Muscle layer of duodenum (tissue), 2 donors: ENCODE results near the gene VPS11.

ENCODE experiments used
- H3K27ac ChIP-seq: one replicate; pipeline ENCODE4 v1.7.0; 2013; ENCODE audit warnings: mild to moderate bottlenecking, low read length
- H3K27me3 ChIP-seq: one replicate; pipeline ENCODE4 v1.7.0; 2013; ENCODE audit warnings: low read depth, mild to moderate bottlenecking, control low read depth, low read length
- H3K36me3 ChIP-seq, 2 donors: one replicate each; pipeline ENCODE4 v1.7.0; 2013; ENCODE audit warnings: low read length in 2 of 2, control low read depth in 1 of 2, mild to moderate bottlenecking in 1 of 2; ENCODE audit not compliant: insufficient read depth in 2 of 2, control insufficient read depth in 1 of 2
- H3K4me1 ChIP-seq, 2 donors: one replicate each; pipeline ENCODE4 v1.7.0; 2013; ENCODE audit warnings: low read length in 2 of 2, mild to moderate bottlenecking in 2 of 2, control low read depth in 1 of 2, moderate library complexity in 1 of 2; ENCODE audit not compliant: insufficient read depth in 2 of 2, control insufficient read depth in 1 of 2
- H3K4me3 ChIP-seq, 2 donors: one replicate each; pipeline ENCODE4 v1.7.0; 2013; ENCODE audit warnings: low read length in 2 of 2, low read depth in 1 of 2, mild to moderate bottlenecking in 1 of 2
- H3K9me3 ChIP-seq, 2 donors: one replicate each; pipeline ENCODE4 v1.7.0; 2013; ENCODE audit warnings: low read length in 2 of 2, control low read depth in 1 of 2, mild to moderate bottlenecking in 1 of 2; ENCODE audit not compliant: control insufficient read depth in 1 of 2
- donor health status: healthy.

Gene VPS11

GRCh38 chr11:119108146-119108856 is 40.7 kb downstream of the VPS11 start:
- Histone ChIP-seq H3K4me3 (peak overlapping the region; percentile 88 to 94), H3K27me3 (no peaks in the 10 kb centered on the region), H3K4me1 (peaks cover 24 to 30% of the 10 kb centered on the region in 2 donors), H3K27ac (peak overlapping the region; percentile 43), H3K36me3 (peaks cover 13 to 29% of the 10 kb centered on the region in 2 donors), H3K9me3 (no peaks in the 10 kb centered on the region)

GRCh38 chr11:119108857-119109221 is 41.2 kb downstream of the VPS11 start:
- Histone ChIP-seq H3K27ac (no peak overlapping the region), H3K4me3 (peak overlapping the region; percentile 88 to 94), H3K36me3 (peaks cover 18 to 34% of the 10 kb centered on the region in 2 donors), H3K9me3 (no peaks in the 10 kb centered on the region), H3K4me1 (peaks cover 24 to 30% of the 10 kb centered on the region in 2 donors), H3K27me3 (no peaks in the 10 kb centered on the region)

- Histone ChIP-seq H3K27ac (no peak overlapping the region), H3K36me3 (peaks cover 24 to 43% of the 10 kb centered on the region in 2 donors), H3K4me3 (no peak overlapping the region)
These were observed 42.2 kb downstream of the VPS11 start for GRCh38 chr11:119109843-119110242.

GRCh38 chr11:119110439-119110838 is 42.8 kb downstream of the VPS11 start:
- Histone ChIP-seq H3K27me3 (no peaks in the 10 kb centered on the region), H3K9me3 (no peaks in the 10 kb centered on the region), H3K27ac (no peak overlapping the region), H3K4me3 (no peak overlapping the region), H3K4me1 (peaks cover 24 to 30% of the 10 kb centered on the region in 2 donors), H3K36me3 (peaks cover 26 to 43% of the 10 kb centered on the region in 2 donors)

More at GRCh38 chr11:119109843-119110242, 42.2 kb downstream of the VPS11 start:
- Histone ChIP-seq H3K4me1 (peaks cover 24 to 30% of the 10 kb centered on the region in 2 donors), H3K9me3 (no peaks in the 10 kb centered on the region), H3K27me3 (no peaks in the 10 kb centered on the region)

- no peaks in the 10 kb centered on the region for H3K27me3 ChIP-seq
- no peak overlapping the region for H3K27ac ChIP-seq
- peaks cover 35 to 48% of the 10 kb centered on the region in 2 donors for H3K36me3 ChIP-seq
- H3K4me1 ChIP-seq: peaks cover 22 to 23% of the 10 kb centered on the region in 2 donors
- H3K4me3 ChIP-seq: no peak overlapping the region
- H3K9me3 ChIP-seq: no peaks in the 10 kb centered on the region
These were observed 43.8 kb downstream of the VPS11 start for GRCh38 chr11:119111361-119111925.

GRCh38 chr11:119112314-119113020 is 44.8 kb downstream of the VPS11 start:
- H3K4me1 ChIP-seq: peaks cover 17 to 18% of the 10 kb centered on the region in 2 donors
- H3K27me3 ChIP-seq: no peaks in the 10 kb centered on the region
- H3K4me3 ChIP-seq: no peak overlapping the region
- H3K36me3 ChIP-seq: peaks cover 36 to 48% of the 10 kb centered on the region in 2 donors
- H3K9me3 ChIP-seq: no peaks in the 10 kb centered on the region
- H3K27ac ChIP-seq: no peak overlapping the region

- no peak overlapping the region for H3K27ac ChIP-seq
- H3K36me3 ChIP-seq: peaks cover 36 to 48% of the 10 kb centered on the region in 2 donors
- H3K9me3 ChIP-seq: no peaks in the 10 kb centered on the region
- no peaks in the 10 kb centered on the region for H3K27me3 ChIP-seq
- no peak overlapping the region for H3K4me3 ChIP-seq
- H3K4me1 ChIP-seq: peaks cover 7 to 11% of the 10 kb centered on the region in 2 donors
These were observed 46.1 kb downstream of the VPS11 start for GRCh38 chr11:119113716-119114115.

GRCh38 chr11:119114351-119114750 is 46.7 kb downstream of the VPS11 start:
- Histone ChIP-seq H3K27me3 (no peaks in the 10 kb centered on the region), H3K9me3 (no peaks in the 10 kb centered on the region), H3K4me1 (peaks cover under 1 to 4% of the 10 kb centered on the region in 2 donors), H3K4me3 (no peak overlapping the region), H3K36me3 (peaks cover 36 to 48% of the 10 kb centered on the region in 2 donors), H3K27ac (no peak overlapping the region)

- Histone ChIP-seq H3K36me3 (peaks cover 36 to 46% of the 10 kb centered on the region in 2 donors), H3K4me1 (peaks cover 0 to 4% of the 10 kb centered on the region in 2 donors), H3K4me3 (peak overlapping the region in 1 of 2 donors; percentile 0), H3K27me3 (no peaks in the 10 kb centered on the region), H3K9me3 (no peaks in the 10 kb centered on the region), H3K27ac (peak overlapping the region; percentile 60)
These were observed 48.0 kb downstream of the VPS11 start for GRCh38 chr11:119115484-119116234.

GRCh38 chr11:119116235-119116594 is 48.6 kb downstream of the VPS11 start:
- Histone ChIP-seq H3K4me1 (peaks cover 0 to 7% of the 10 kb centered on the region in 2 donors), H3K27ac (no peak overlapping the region), H3K9me3 (no peaks in the 10 kb centered on the region), H3K36me3 (peaks cover 36 to 40% of the 10 kb centered on the region in 2 donors), H3K4me3 (no peak overlapping the region), H3K27me3 (no peaks in the 10 kb centered on the region)

- H3K27ac ChIP-seq: no peak overlapping the region
- H3K4me1 ChIP-seq: peaks cover 0 to 7% of the 10 kb centered on the region in 2 donors
- H3K9me3 ChIP-seq: no peaks in the 10 kb centered on the region
- no peak overlapping the region for H3K4me3 ChIP-seq
- no peaks in the 10 kb centered on the region for H3K27me3 ChIP-seq
- H3K36me3 ChIP-seq: peaks cover 32 to 36% of the 10 kb centered on the region in 2 donors
These were observed 49.0 kb downstream of the VPS11 start for GRCh38 chr11:119116601-119117000.
